ENCODE data around the gene CYP4F2.
"Not testable (repeated sequence)": the region's sequence is repeated elsewhere in the genome, so short reads cannot be mapped to it uniquely, and the experiment has no call there.

Gene CYP4F2

GRCh38 chr19:15899561-15899960, 1.7 kb upstream of the CYP4F2 start:
- not testable (repeated sequence) for DNase-seq

GRCh38 chr19:15897026-15897737, 692 bp downstream of the CYP4F2 start:
- no peak for DNase-seq

GRCh38 chr19:15895876-15896430, 1.9 kb downstream of the CYP4F2 start:
- no peak for DNase-seq

GRCh38 chr19:15894359-15894758, 3.5 kb downstream of the CYP4F2 start:
- no peak for DNase-seq

GRCh38 chr19:15893477-15893876, 4.4 kb downstream of the CYP4F2 start:
- DNase-seq, result no peak

GRCh38 chr19:15892012-15892411, 5.9 kb downstream of the CYP4F2 start:
- DNase-seq, result no peak

GRCh38 chr19:15891434-15891833, 6.4 kb downstream of the CYP4F2 start:
- no peak for DNase-seq

- not testable (repeated sequence) for DNase-seq
These were observed 8.5 kb downstream of the CYP4F2 start for GRCh38 chr19:15889339-15889738.

- DNase-seq, result no peak
These were observed 12.0 kb downstream of the CYP4F2 start for GRCh38 chr19:15885919-15886318.

GRCh38 chr19:15885167-15885566, 12.7 kb downstream of the CYP4F2 start:
- DNase-seq, result no peak

- not testable (repeated sequence) for DNase-seq
These were observed 14.5 kb downstream of the CYP4F2 start for GRCh38 chr19:15883329-15883728.

GRCh38 chr19:15874821-15875474, 22.9 kb downstream of the CYP4F2 start:
- no peak for DNase-seq

GRCh38 chr19:15873771-15874170, 24.1 kb downstream of the CYP4F2 start:
- not testable (repeated sequence) for DNase-seq

- no peak for DNase-seq
These were observed 26.3 kb downstream of the CYP4F2 start for GRCh38 chr19:15871570-15871969.

- no peak for DNase-seq
These were observed 28.0 kb downstream of the CYP4F2 start for GRCh38 chr19:15869873-15870272.

- DNase-seq, result peak; percentile 25
These were observed 28.7 kb downstream of the CYP4F2 start for GRCh38 chr19:15869109-15869555.

GRCh38 chr19:15866636-15867035, 31.2 kb downstream of the CYP4F2 start:
- DNase-seq, result no peak

GRCh38 chr19:15864824-15865223, 33.0 kb downstream of the CYP4F2 start:
- DNase-seq, result no peak

- DNase-seq, result no peak
These were observed 34.6 kb downstream of the CYP4F2 start for GRCh38 chr19:15863272-15863671.

GRCh38 chr19:15862444-15862843, 35.4 kb downstream of the CYP4F2 start:
- DNase-seq, result no peak

GRCh38 chr19:15860522-15860921, 37.4 kb downstream of the CYP4F2 start:
- no peak for DNase-seq

GRCh38 chr19:15859187-15859586, 38.7 kb downstream of the CYP4F2 start:
- no peak for DNase-seq

GRCh38 chr19:15850385-15850784, 47.5 kb downstream of the CYP4F2 start:
- DNase-seq, result no peak

- DNase-seq, result no peak
These were observed 51.0 kb downstream of the CYP4F2 start for GRCh38 chr19:15846923-15847322.
